GM19324 (cell line): ENCODE data around the gene SNAPC4.

Experiments
- ATAC-seq: cut with Tn5 transposase; IDR thresholded peaks from one replicate; pipeline ENCODE4 v1.9.1; 2021; ENCODE audit warnings: mild to moderate bottlenecking, moderate library complexity; ENCODE audit not compliant: unreplicated experiment, low FRiP score

Gene SNAPC4

GRCh38 chr9:136400038-136400834 is at the start of gene SNAPC4:
TSS of gene SNAPC4 (minus strand) at chr9:136400170. CDS start at chr9:136398428, 1,742 bp downstream.
- ATAC-seq, result peak; percentile 79

GRCh38 chr9:136448655-136449054 is 48.7 kb upstream of the SNAPC4 start:
- ATAC-seq, result no peak

- ATAC-seq, result no peak
Measured at GRCh38 chr9:136447173-136447778, 47.3 kb upstream of the SNAPC4 start.

GRCh38 chr9:136445799-136446198 is 45.8 kb upstream of the SNAPC4 start:
- ATAC-seq, result no peak

GRCh38 chr9:136444102-136444501 is 44.1 kb upstream of the SNAPC4 start:
- no peak for ATAC-seq

GRCh38 chr9:136443687-136444086 is 43.7 kb upstream of the SNAPC4 start:
- no peak for ATAC-seq

- ATAC-seq, result no peak
Measured at GRCh38 chr9:136443087-136443486, 43.1 kb upstream of the SNAPC4 start.

- ATAC-seq, result no peak
Measured at GRCh38 chr9:136442265-136442664, 42.3 kb upstream of the SNAPC4 start.

GRCh38 chr9:136441681-136442245 is 41.8 kb upstream of the SNAPC4 start:
- no peak for ATAC-seq

GRCh38 chr9:136441191-136441680 is 41.3 kb upstream of the SNAPC4 start:
- no peak for ATAC-seq

GRCh38 chr9:136439481-136440408 is 39.8 kb upstream of the SNAPC4 start, which contains the start of gene INPP5E:
TSS of gene INPP5E (minus strand) at chr9:136439845. CDS start at chr9:136439419, 426 bp downstream.
- peak; percentile 60 for ATAC-seq

- peak; percentile 39 for ATAC-seq
Measured at GRCh38 chr9:136438548-136439480, 38.8 kb upstream of the SNAPC4 start.

- ATAC-seq, result no peak
Measured at GRCh38 chr9:136437839-136438547, 38.0 kb upstream of the SNAPC4 start.

- no peak for ATAC-seq
Measured at GRCh38 chr9:136437430-136437829, 37.5 kb upstream of the SNAPC4 start.

- no peak for ATAC-seq
Measured at GRCh38 chr9:136436055-136436634, 36.2 kb upstream of the SNAPC4 start.

- ATAC-seq, result no peak
Measured at GRCh38 chr9:136434580-136435169, 34.7 kb upstream of the SNAPC4 start.

- no peak for ATAC-seq
Measured at GRCh38 chr9:136433849-136434579, 34.0 kb upstream of the SNAPC4 start.
